H9 (cell line): ENCODE data around the gene CORO2B. TPM values are rescaled to one million over a fixed set of nuclear protein-coding genes. Genes with fewer than 3 reads are reported as not detected.

Experiments used
- DNase-seq: peaks from one replicate; pipeline ENCODE4 v3.0.0-alpha.2; 2017
- H2AFZ ChIP-seq: one replicate; pipeline ENCODE4 v1.6.1; 2013; ENCODE audit warnings: mild to moderate bottlenecking, low read length, control low read depth, moderate library complexity
- H2AK5ac ChIP-seq: 2 replicates; pipeline ENCODE4 v1.6.1; 2013; ENCODE audit warnings: low read length, control low read depth, mixed read lengths; ENCODE audit not compliant: insufficient read length
- H2BK120ac ChIP-seq: one replicate; pipeline ENCODE4 v1.6.1; 2013; ENCODE audit warnings: low read depth, mild to moderate bottlenecking, low read length, control low read depth, inconsistent platforms; ENCODE audit not compliant: poor library complexity, severe bottlenecking
- H2BK12ac ChIP-seq: 2 replicates; pipeline ENCODE4 v1.6.1; 2013; ENCODE audit warnings: low read length, control low read depth, mixed read lengths, low read depth; ENCODE audit not compliant: insufficient read length
- H2BK15ac ChIP-seq: 2 replicates; pipeline ENCODE4 v1.6.1; 2013; ENCODE audit warnings: low read depth, low read length, control low read depth
- H2BK20ac ChIP-seq: one replicate; pipeline ENCODE4 v1.6.1; 2013; ENCODE audit warnings: low read depth, mild to moderate bottlenecking, low read length, control low read depth, inconsistent platforms; ENCODE audit not compliant: poor library complexity, severe bottlenecking
- H2BK5ac ChIP-seq: 2 replicates; pipeline ENCODE4 v1.6.1; 2013; ENCODE audit warnings: low read length, control low read depth, mixed read lengths; ENCODE audit not compliant: insufficient read length
- H3K14ac ChIP-seq: 2 replicates; pipeline ENCODE4 v1.6.1; 2013; ENCODE audit warnings: low read length, control low read depth; ENCODE audit not compliant: insufficient read depth
- H3K18ac ChIP-seq: 2 replicates; pipeline ENCODE4 v1.6.1; 2013; ENCODE audit warnings: low read depth, mild to moderate bottlenecking, mixed read lengths, low read length, control low read depth; ENCODE audit not compliant: insufficient read length
- H3K23ac ChIP-seq: 2 replicates; pipeline ENCODE4 v1.6.1; 2013; ENCODE audit warnings: low read length, control low read depth, mixed read lengths, low read depth; ENCODE audit not compliant: insufficient read length
- H3K23me2 ChIP-seq: 2 replicates; pipeline ENCODE4 v1.6.1; 2013; ENCODE audit warnings: low read depth, mild to moderate bottlenecking, mixed read lengths, low read length, control low read depth; ENCODE audit not compliant: insufficient read length, poor library complexity, severe bottlenecking
- H3K27ac ChIP-seq: 2 replicates; pipeline ENCODE4 v1.5.1; 2013; ENCODE audit warnings: low read length, control low read depth, mixed read lengths, low read depth; ENCODE audit not compliant: insufficient read length
- H3K27me3 ChIP-seq: 2 replicates; pipeline ENCODE4 v1.6.1; 2013; ENCODE audit warnings: low read length, control low read depth, inconsistent platforms; ENCODE audit not compliant: insufficient read depth
- H3K4ac ChIP-seq: 2 replicates; pipeline ENCODE4 v1.6.1; 2013; ENCODE audit warnings: low read depth, mild to moderate bottlenecking, control low read depth, inconsistent platforms, low read length, moderate library complexity
- H3K4me1 ChIP-seq: 2 replicates; pipeline ENCODE4 v1.6.1; 2013; ENCODE audit warnings: low read length, control low read depth, inconsistent platforms; ENCODE audit not compliant: insufficient read depth
- H3K4me2 ChIP-seq: 2 replicates; pipeline ENCODE4 v1.6.1; 2013; ENCODE audit warnings: low read length, control low read depth, mixed read lengths; ENCODE audit not compliant: insufficient read length, insufficient read depth
- H3K56ac ChIP-seq: 2 replicates; pipeline ENCODE4 v1.6.1; 2013; ENCODE audit warnings: low read depth, mild to moderate bottlenecking, mixed read lengths, low read length, control low read depth; ENCODE audit not compliant: insufficient read length
- H3K79me1 ChIP-seq: 2 replicates; pipeline ENCODE4 v1.6.1; 2013; ENCODE audit warnings: low read depth, mild to moderate bottlenecking, moderate library complexity, low read length, control low read depth, inconsistent platforms; ENCODE audit not compliant: insufficient read depth, poor library complexity, severe bottlenecking
- H3K79me2 ChIP-seq: 2 replicates; pipeline ENCODE4 v1.6.1; 2013; ENCODE audit warnings: low read length, control low read depth, inconsistent platforms; ENCODE audit not compliant: insufficient read depth
- H3K9ac ChIP-seq: 2 replicates; pipeline ENCODE4 v1.6.1; 2013; ENCODE audit warnings: low read length, control low read depth, mixed read lengths; ENCODE audit not compliant: insufficient read length; ENCODE audit errors: extremely low read depth
- H3K9me3 ChIP-seq: one replicate; pipeline ENCODE4 v1.6.1; 2013; ENCODE audit warnings: low read depth, low read length, inconsistent platforms; ENCODE audit not compliant: control insufficient read depth
- H3T11ph ChIP-seq: one replicate; pipeline ENCODE4 v1.6.1; 2013; ENCODE audit warnings: mild to moderate bottlenecking, low read length, control low read depth, inconsistent platforms
- H4K20me1 ChIP-seq: one replicate; pipeline ENCODE4 v1.6.1; 2013; ENCODE audit not compliant: control insufficient read depth, insufficient read length, insufficient read depth
- H4K5ac ChIP-seq: 2 replicates; pipeline ENCODE4 v1.6.1; 2013; ENCODE audit warnings: low read depth, mild to moderate bottlenecking, mixed read lengths, low read length, control low read depth; ENCODE audit not compliant: insufficient read length
- H4K8ac ChIP-seq: replicated peaks from 2 replicates; pipeline ENCODE4 v1.6.1; 2013; ENCODE audit warnings: low read length, control low read depth, mixed read lengths, low read depth; ENCODE audit not compliant: insufficient read length
- H4K91ac ChIP-seq: 2 replicates; pipeline ENCODE4 v1.6.1; 2013; ENCODE audit warnings: low read depth, mild to moderate bottlenecking, moderate library complexity, mixed read lengths, low read length, control low read depth; ENCODE audit not compliant: insufficient read length
- H3K27ac Mint-ChIP-seq, 3 experiments: 2 replicates in 2 of 3; 3 replicates in 1 of 3; pipeline ENCODE4 v1.8.0; 2020 to 2021; ENCODE audit warnings: mixed read lengths in 3 of 3, mild to moderate bottlenecking in 1 of 3, moderate library complexity in 1 of 3
- H3K27me3 Mint-ChIP-seq: 2 replicates; pipeline ENCODE4 v1.8.0; 2021; ENCODE audit warnings: low read depth, mild to moderate bottlenecking, moderate library complexity, mixed read lengths
- H3K36me3 Mint-ChIP-seq, 3 experiments: 2 replicates in 2 of 3; 3 replicates in 1 of 3; pipeline ENCODE4 v1.8.0; 2020 to 2021; ENCODE audit warnings: low read depth in 3 of 3, mixed read lengths in 3 of 3; ENCODE audit not compliant: insufficient read depth in 1 of 3
- H3K4me1 Mint-ChIP-seq, 2 experiments: 2 replicates each; pipeline ENCODE4 v1.8.0; 2020; ENCODE audit warnings: mixed read lengths in 2 of 2
- H3K4me3 Mint-ChIP-seq, 2 experiments: 2 replicates in 1 of 2; 3 replicates in 1 of 2; pipeline ENCODE4 v1.8.0; 2020 to 2021; ENCODE audit warnings: mild to moderate bottlenecking in 2 of 2, mixed read lengths in 2 of 2, moderate library complexity in 1 of 2
- H3K9me3 Mint-ChIP-seq, 2 experiments: 2 replicates in 1 of 2; 3 replicates in 1 of 2; pipeline ENCODE4 v1.8.0; 2020; ENCODE audit warnings: mild to moderate bottlenecking in 2 of 2, mixed read lengths in 2 of 2, moderate library complexity in 1 of 2
- CTCF ChIP-seq: fragments of 200-600 bp; sonication (generic); conservative IDR thresholded peaks from 3 replicates; pipeline ENCODE4 v1.8.0; 2021; ENCODE audit warnings: antibody characterized with exemption, mild to moderate bottlenecking
- WGBS: extraction: QIAGEN DNeasy Blood & Tissue Kit; methylation state at CpG from one replicate; pipeline ENCODE4 v1.1.7; 2013; ENCODE audit warnings: missing lambda C conversion rate, low lambda C conversion rate, mixed read lengths; ENCODE audit not compliant: insufficient read length; ENCODE audit errors: extremely low coverage; 5-methylcytosine and 5-hydroxymethylcytosine counted together
- total RNA-seq: library from RNA; stranded (reverse); gene quantifications from 2 replicates; pipeline ENCODE4 v1.2.1, GENCODE V29; 2021

CORO2B gene
- total RNA-seq, 1 experiment from 2014 or later = 3.1 TPM

- no peaks in the 10 kb centered on the region; the same call in 1 of the 2 replicates for H3K4me1 ChIP-seq
- no peaks in the 10 kb centered on the region for H3K27me3 ChIP-seq
- H4K20me1 ChIP-seq = no peaks in the 10 kb centered on the region
- H2AK5ac ChIP-seq = no peak overlapping the region
- no peak overlapping the region for H2BK20ac ChIP-seq
- no peak for TF ChIP-seq CTCF
- WGBS = no CpG with 5 or more reads among the region's 3 CpGs
- H3K79me1 ChIP-seq = no peaks in the 10 kb centered on the region
- no peaks in the 10 kb centered on the region; a peak in 2 of 4 replicates for H3K4me1 Mint-ChIP-seq
- H4K8ac ChIP-seq = no peak overlapping the region
- H3K23ac ChIP-seq = no peak overlapping the region
- no peak overlapping the region for H2BK15ac ChIP-seq
- no peak overlapping the region for H3K56ac ChIP-seq
- no peak overlapping the region; a peak in 1 of 7 replicates for H3K27ac Mint-ChIP-seq
- no peaks in the 10 kb centered on the region for H3K79me2 ChIP-seq
- no peak overlapping the region for H3K4me3 Mint-ChIP-seq
- peaks cover 2% of the 10 kb centered on the region for H3K27me3 Mint-ChIP-seq
- H2BK12ac ChIP-seq = no peak overlapping the region
- no peaks in the 10 kb centered on the region for H3K23me2 ChIP-seq
- no peak overlapping the region for H3K27ac ChIP-seq
- no peak overlapping the region for H3K14ac ChIP-seq
- H4K5ac ChIP-seq = no peak overlapping the region
- no peak overlapping the region for H4K91ac ChIP-seq
- no peaks in the 10 kb centered on the region; a peak in 1 of 7 replicates for H3K36me3 Mint-ChIP-seq
- H2AFZ ChIP-seq = no peak overlapping the region
- no peak overlapping the region for H3T11ph ChIP-seq
- H3K4me2 ChIP-seq = no peak overlapping the region
- H2BK5ac ChIP-seq = no peak overlapping the region
- H3K9me3 ChIP-seq = no peaks in the 10 kb centered on the region
- H3K9ac ChIP-seq = no peak overlapping the region
- H3K4ac ChIP-seq = no peak overlapping the region
- no peak overlapping the region for H2BK120ac ChIP-seq
- no peaks in the 10 kb centered on the region for H3K9me3 Mint-ChIP-seq
- DNase-seq = no peak
- H3K18ac ChIP-seq = no peak overlapping the region
Measured at GRCh38 chr15:68717951-68718350, 139.2 kb downstream of the CORO2B start.
